Aorta (tissue), 5 donors: ENCODE measurements around the gene HSF2BP. TPM values are rescaled to one million over a fixed set of nuclear protein-coding genes. Genes with fewer than 3 reads are reported as not detected.

Source experiments
- ATAC-seq: fragments of 200-7000 bp; cut with Tn5 transposase; one replicate; pipeline ENCODE4 v1.9.1; 2022; ENCODE audit warnings: moderate library complexity; ENCODE audit not compliant: low FRiP score
- DNase-seq, 2 donors: peaks; one replicate each; pipeline ENCODE4 v3.0.0-alpha.2; 2020
- H3K27ac ChIP-seq, 2 donors: one replicate each; pipeline ENCODE4 v1.5.1; 2013; ENCODE audit warnings: low read length in 2 of 2, mild to moderate bottlenecking in 2 of 2, moderate library complexity in 2 of 2, control low read depth in 1 of 2, inconsistent platforms in 1 of 2, low read depth in 1 of 2
- H3K27me3 ChIP-seq, 2 donors: one replicate each; pipeline ENCODE4 v1.6.1; 2013; ENCODE audit warnings: control low read depth in 1 of 2, low read length in 1 of 2, mild to moderate bottlenecking in 1 of 2, moderate library complexity in 1 of 2; ENCODE audit not compliant: insufficient read depth in 2 of 2, control insufficient read depth in 1 of 2
- H3K36me3 ChIP-seq, 2 donors: one replicate each; pipeline ENCODE4 v1.6.1; 2013; ENCODE audit warnings: control low read depth in 1 of 2, low read length in 1 of 2, mild to moderate bottlenecking in 1 of 2; ENCODE audit not compliant: insufficient read depth in 2 of 2, control insufficient read depth in 1 of 2
- H3K4me1 ChIP-seq, 2 donors: one replicate each; pipeline ENCODE4 v1.6.1; 2013; ENCODE audit warnings: low read length in 2 of 2, control low read depth in 1 of 2, mild to moderate bottlenecking in 1 of 2, moderate library complexity in 1 of 2; ENCODE audit not compliant: insufficient read depth in 2 of 2, control insufficient read depth in 1 of 2
- H3K4me3 ChIP-seq, 2 donors: one replicate each; pipeline ENCODE4 v1.5.1; 2013; ENCODE audit warnings: low read length in 2 of 2, control low read depth in 1 of 2, mild to moderate bottlenecking in 1 of 2
- H3K9me3 ChIP-seq: one replicate; pipeline ENCODE4 v1.6.1; 2013; ENCODE audit warnings: mild to moderate bottlenecking, low read length; ENCODE audit not compliant: control insufficient read depth
- WGBS, 2 donors: extraction: QIAGEN DNeasy Blood & Tissue Kit; methylation state at CpG; one replicate each; pipeline ENCODE4 v1.1.7; 2013; 5-methylcytosine and 5-hydroxymethylcytosine counted together
- intact Hi-C, 2 donors: fragments of 100-400 bp; cut with DNase I; formaldehyde crosslinking; loops; one replicate each; pipeline versions ENCODE4 v1.14.2 to v1.15.0; 2022
- polyA plus RNA-seq, 2 donors: library from polyadenylated mRNA; stranded (reverse); fragments of 200-250 nt; gene quantifications; one replicate each; pipeline ENCODE4 v1.2.3, GENCODE V29; 2013
- total RNA-seq, 2 donors: library from RNA; stranded (reverse); fragmentation: NEBNext Ultra II Directional; extraction: Animal tissue kit (Norgen Biotek cat#: 25700); gene quantifications; one replicate each; pipeline ENCODE4 v1.2.1, GENCODE V29; 2021
- donor health status: healthy with polysubstance abuse.
- donor health status: Bipolar disorder and iron deficiency.
- donor health status: DM: no; HTN: no; CAD: no.
- donor health status: DM: no; HTN: no; CAD: no.
- donor health status: DM: yes; HTN: yes; CAD: no.

The HSF2BP gene
- total and polyA plus RNA-seq, 4 donors, result 0.51 TPM; not detected in 3

DNA sequence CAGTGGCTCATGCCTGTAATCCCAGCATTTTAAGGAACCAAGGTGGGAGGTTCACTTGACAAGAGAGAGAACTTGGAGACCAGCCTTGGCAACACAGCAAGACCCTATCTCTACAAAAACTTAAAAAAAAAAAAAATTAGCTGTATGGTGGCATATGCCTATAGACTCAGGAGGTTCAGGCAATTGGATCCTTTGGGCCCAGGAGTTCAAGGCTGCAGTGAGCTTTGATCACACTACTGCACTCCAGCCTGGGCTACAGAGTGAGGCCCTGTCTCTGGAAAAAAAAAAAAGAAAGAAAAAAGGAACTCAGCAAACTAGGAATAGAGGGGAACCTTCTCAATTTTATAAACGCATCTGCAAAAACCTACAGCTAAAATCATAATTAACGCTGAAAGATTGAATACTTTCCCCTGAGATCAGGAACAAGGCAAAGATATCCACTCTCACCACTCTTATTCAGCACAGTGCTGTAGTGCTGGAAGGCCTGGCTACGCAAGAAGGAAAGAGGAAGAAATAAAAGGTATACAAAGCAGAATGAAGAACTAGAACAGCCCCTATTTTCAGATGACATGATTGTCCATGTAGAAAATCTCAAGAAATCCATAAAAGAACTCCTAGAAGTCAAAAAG lies 21.6 kb downstream of the HSF2BP start:
- Histone ChIP-seq H3K4me1 (no peaks in the 10 kb centered on the region), H3K4me3 (no peak overlapping the region), H3K36me3 (no peaks in the 10 kb centered on the region), H3K9me3 (no peaks in the 10 kb centered on the region), H3K27ac (no peak overlapping the region), H3K27me3 (no peaks in the 10 kb centered on the region)
- intact Hi-C loops, result no loop called here
- no peak for ATAC-seq
- no peak for DNase-seq
- 89 to 91% methylated on average over 3 of the region's 3 CpGs for WGBS, 2 donors

DNA sequence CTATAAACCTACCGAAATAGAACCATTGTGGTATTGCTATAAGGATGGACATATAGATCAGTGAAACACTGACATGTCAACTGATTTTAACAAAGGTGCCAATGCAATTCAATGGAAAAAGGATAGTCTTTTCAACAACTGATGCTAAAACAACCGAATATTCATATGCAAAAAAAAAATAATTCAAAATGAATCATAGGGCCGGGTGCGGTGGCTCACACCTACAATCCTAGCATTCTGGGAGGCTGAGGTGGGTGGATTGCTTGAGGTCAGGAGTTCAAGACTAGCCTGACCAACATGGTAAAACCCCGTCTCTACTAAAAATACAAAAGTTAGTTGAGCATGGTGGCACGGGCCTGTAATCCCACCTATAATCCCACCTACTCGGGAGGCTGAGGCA lies 23.9 kb downstream of the HSF2BP start:
- H3K27ac ChIP-seq, result no peak overlapping the region
- intact Hi-C loops, result no loop called here
- H3K9me3 ChIP-seq, result no peaks in the 10 kb centered on the region
- ATAC-seq, result no peak
- H3K4me1 ChIP-seq, result no peaks in the 10 kb centered on the region
- no peaks in the 10 kb centered on the region for H3K27me3 ChIP-seq
- H3K4me3 ChIP-seq, result no peak overlapping the region
- WGBS, 2 donors, result 97% methylated on average over 7 of the region's 7 CpGs
- no peak for DNase-seq
- H3K36me3 ChIP-seq, result no peaks in the 10 kb centered on the region

DNA sequence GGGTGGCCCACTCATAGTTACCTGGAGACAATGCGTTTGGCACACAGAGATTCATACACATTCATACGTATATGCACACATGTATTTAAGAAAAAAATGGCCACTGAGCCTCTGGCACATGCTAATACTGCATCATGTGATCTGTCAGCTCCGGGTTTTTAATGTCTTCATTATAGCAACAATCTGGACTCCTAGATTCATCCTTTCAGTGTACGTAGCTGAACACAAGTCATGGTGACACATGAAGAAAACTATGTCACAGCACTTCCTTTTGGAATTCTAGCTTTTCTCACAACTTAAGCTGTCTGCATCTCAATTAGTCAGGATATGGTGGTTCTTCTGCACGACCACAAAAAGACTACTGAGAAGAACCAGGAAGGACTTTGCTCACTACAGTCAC lies 24.7 kb downstream of the HSF2BP start:
- Histone ChIP-seq H3K27me3 (no peaks in the 10 kb centered on the region), H3K4me3 (no peak overlapping the region), H3K27ac (no peak overlapping the region), H3K9me3 (no peaks in the 10 kb centered on the region), H3K4me1 (no peaks in the 10 kb centered on the region), H3K36me3 (no peaks in the 10 kb centered on the region)
- intact Hi-C loops, result no loop called here
- DNase-seq (no peak), ATAC-seq (no peak)
- WGBS, 2 donors, result 73 to 77% methylated on average over 5 of the region's 5 CpGs

DNA sequence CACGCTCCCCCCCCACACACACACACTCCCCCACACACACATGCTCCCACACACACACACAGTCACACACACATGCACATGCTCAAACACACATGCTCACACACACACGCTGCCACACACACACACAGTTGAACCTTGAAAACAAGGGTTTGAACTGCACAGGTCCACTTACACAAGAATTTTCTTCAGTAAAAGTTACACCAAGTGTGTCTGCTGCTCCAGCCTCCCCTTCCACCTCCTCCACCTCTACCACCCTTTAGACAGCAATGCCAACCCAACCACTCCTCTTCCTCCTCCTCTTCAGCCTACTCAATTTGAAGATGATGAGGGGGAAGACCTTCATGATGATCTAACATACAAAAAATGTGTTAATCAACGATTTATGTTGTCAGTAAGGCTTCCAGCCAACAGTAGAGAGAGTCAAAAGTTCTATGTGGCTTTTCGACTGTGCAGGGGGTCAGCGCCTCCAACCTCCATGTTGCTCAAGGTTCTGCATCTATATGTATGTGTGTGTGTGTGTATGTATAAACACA lies 26.8 kb downstream of the HSF2BP start:
- no peak for ATAC-seq
- H3K27me3 ChIP-seq, result no peaks in the 10 kb centered on the region
- H3K4me3 ChIP-seq, result no peak overlapping the region
- H3K36me3 ChIP-seq, result no peaks in the 10 kb centered on the region
- H3K9me3 ChIP-seq, result no peaks in the 10 kb centered on the region
- H3K4me1 ChIP-seq, result no peaks in the 10 kb centered on the region
- 62 to 68% methylated on average over 5 of the region's 5 CpGs for WGBS, 2 donors
- no peak overlapping the region for H3K27ac ChIP-seq
- intact Hi-C loops, result no loop called here
- DNase-seq, result no peak

DNA sequence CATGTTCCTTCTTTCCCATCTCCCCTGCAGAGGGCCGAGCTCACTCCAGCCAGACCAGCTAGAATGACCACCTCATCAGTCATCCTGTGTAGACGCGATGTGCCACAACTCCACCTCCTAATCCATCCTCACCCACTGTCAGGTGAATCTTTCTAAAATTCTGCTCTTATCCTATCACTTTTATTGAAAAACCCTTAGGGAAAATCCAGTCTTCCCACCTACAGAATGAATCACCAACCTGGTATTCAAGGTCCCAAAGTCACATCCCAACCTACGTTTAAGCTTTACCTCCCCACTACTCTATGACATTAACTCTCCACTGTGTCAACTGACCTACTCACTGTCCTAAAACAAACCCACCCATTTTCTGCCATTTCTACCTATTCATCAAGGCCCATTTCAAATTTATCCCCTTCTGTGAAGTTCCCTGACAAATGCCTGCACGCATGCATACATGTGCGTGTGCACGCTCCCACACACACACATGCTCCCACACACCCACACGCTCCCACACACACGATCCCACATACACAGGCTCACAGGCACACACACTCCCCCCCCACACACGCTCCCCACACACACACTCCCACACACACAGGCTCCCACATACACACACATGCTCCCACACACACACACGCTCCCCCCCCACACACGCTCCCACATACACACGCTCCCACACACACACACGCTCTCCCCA lies 27.7 kb downstream of the HSF2BP start:
- Histone ChIP-seq H3K27ac (no peak overlapping the region), H3K4me3 (no peak overlapping the region), H3K27me3 (no peaks in the 10 kb centered on the region), H3K9me3 (no peaks in the 10 kb centered on the region), H3K36me3 (no peaks in the 10 kb centered on the region), H3K4me1 (no peaks in the 10 kb centered on the region)
- no peak for ATAC-seq
- 87 to 90% methylated on average over 10 to 14 of the region's 14 CpGs for WGBS, 2 donors
- intact Hi-C loops, result no loop called here
- no peak for DNase-seq

DNA sequence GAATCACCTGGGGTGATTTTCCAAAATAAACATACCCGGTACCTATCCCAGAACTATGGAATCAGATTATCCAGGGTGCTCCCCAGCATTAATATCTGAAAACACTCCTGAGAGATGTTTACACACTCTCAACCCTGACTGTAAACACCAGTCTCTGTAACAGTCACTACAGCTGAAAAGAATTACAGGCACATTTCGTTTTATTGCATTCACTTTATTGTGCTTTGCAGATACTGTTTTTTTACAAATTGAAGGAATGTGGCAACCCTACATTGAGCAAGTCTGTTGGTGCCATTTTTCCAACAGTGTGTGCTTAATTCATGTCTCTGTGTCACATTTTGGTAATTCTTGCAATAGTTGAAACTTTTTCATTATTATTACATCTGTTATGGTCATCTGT lies 31.8 kb downstream of the HSF2BP start:
- no peak overlapping the region for H3K27ac ChIP-seq
- intact Hi-C loops, result no loop called here
- H3K4me1 ChIP-seq, result no peaks in the 10 kb centered on the region
- ATAC-seq (no peak), DNase-seq (no peak)
- no peaks in the 10 kb centered on the region for H3K9me3 ChIP-seq
- H3K4me3 ChIP-seq, result no peak overlapping the region
- 90 to 91% methylated on average over 2 of the region's 2 CpGs for WGBS, 2 donors
- no peaks in the 10 kb centered on the region for H3K27me3 ChIP-seq
- H3K36me3 ChIP-seq, result no peaks in the 10 kb centered on the region

DNA sequence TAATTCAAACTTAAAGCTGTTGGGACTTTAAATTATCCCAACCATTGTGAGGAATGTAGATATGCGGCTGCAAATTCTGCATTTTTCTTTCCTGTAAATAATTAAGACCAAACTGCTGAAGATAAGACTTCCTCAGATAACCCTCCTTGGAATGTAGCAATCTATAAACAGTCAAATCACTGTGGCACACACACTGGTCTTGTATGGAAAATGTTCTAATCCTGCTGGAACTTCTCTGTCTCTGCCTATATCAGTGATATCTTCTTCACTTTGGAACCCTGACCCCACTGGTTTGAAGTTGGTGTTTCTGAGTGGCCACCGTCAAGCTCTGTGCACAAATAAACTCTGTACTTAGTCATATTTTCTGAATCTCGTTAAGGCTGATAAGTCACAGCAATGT lies 32.9 kb downstream of the HSF2BP start:
- Histone ChIP-seq H3K27ac (no peak overlapping the region), H3K4me3 (no peak overlapping the region), H3K9me3 (no peaks in the 10 kb centered on the region), H3K36me3 (no peaks in the 10 kb centered on the region), H3K27me3 (no peaks in the 10 kb centered on the region), H3K4me1 (no peaks in the 10 kb centered on the region)
- 42 to 44% methylated on average over 3 of the region's 3 CpGs for WGBS, 2 donors
- DNase-seq (no peak), ATAC-seq (no peak)
- intact Hi-C loops, result no loop called here

DNA sequence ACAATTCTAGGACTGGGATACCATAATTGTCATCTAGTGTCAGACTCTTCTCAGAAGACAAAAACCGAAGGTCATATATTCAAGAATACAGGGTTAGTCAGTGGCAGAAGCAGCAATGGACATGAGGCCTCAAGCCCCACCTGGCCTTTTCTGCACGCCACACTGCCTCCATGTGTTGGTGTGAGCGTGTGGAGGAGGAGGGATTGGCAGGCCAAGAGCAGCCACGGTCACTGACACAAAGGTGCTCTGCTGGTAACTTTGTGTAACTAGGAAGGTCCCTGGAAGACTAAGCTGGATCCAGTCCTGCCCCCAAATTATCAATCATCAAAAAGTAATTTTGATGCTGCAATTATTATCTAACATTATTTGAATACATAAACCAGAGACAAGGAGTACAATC lies 34.9 kb downstream of the HSF2BP start:
- H3K4me1 ChIP-seq, result no peaks in the 10 kb centered on the region
- intact Hi-C loops, result no loop called here
- no peak overlapping the region for H3K4me3 ChIP-seq
- H3K27ac ChIP-seq, result no peak overlapping the region
- H3K27me3 ChIP-seq, result no peaks in the 10 kb centered on the region
- WGBS, 2 donors, result 82 to 87% methylated on average over 4 of the region's 4 CpGs
- H3K36me3 ChIP-seq, result no peaks in the 10 kb centered on the region
- no peak for ATAC-seq
- no peak for DNase-seq
- peaks cover 7% of the 10 kb centered on the region for H3K9me3 ChIP-seq

DNA sequence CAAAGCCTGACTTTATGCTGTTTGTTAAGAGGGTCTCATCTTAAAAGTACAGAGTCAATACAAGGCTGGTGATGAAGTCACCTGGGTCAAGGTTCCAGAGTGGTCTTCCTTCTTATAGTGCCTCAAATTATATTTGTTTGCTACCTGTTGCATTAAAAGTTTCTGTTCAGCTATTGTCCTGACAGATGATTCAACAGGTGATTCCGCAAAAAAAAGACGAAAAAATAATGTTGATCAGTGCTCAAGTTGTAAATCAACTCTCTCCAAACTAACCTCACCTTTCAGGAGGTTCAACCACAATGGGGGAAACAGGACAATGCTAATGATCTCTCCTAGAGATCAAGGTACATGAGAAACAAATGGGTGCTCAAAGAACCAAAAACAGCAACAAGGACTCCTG lies 35.7 kb downstream of the HSF2BP start:
- Histone ChIP-seq H3K27ac (no peak overlapping the region), H3K4me1 (no peaks in the 10 kb centered on the region), H3K36me3 (no peaks in the 10 kb centered on the region), H3K4me3 (no peak overlapping the region), H3K27me3 (no peaks in the 10 kb centered on the region), H3K9me3 (peaks cover 7% of the 10 kb centered on the region)
- intact Hi-C loops, result no loop called here
- ATAC-seq (no peak), DNase-seq (no peak)
- 92 to 94% methylated on average over 2 of the region's 2 CpGs for WGBS, 2 donors
